Gastroesophageal sphincter (tissue), 4 donors: ENCODE measurements around the gene LRCH3. TPM values are rescaled to one million over a fixed set of nuclear protein-coding genes. Genes with fewer than 3 reads are reported as not detected.

Experiments used
- ATAC-seq: fragments of 150-250 bp; one replicate; pipeline ENCODE4 v1.9.1; 2016; ENCODE audit warnings: mild to moderate bottlenecking, moderate library complexity
- H3K27ac ChIP-seq, 4 donors: fragments of 200-600 bp; sonication (generic) in 3 of 4; 1 replicate in 3 of 4; 2 replicates in 1 of 4; pipeline ENCODE4 v1.5.1; 2016 to 2019
- H3K27me3 ChIP-seq: fragments of 200-600 bp; sonication (generic); one replicate; pipeline ENCODE4 v1.5.1; 2019
- H3K36me3 ChIP-seq, 2 donors: fragments of 200-600 bp; sonication (generic); one replicate each; pipeline ENCODE4 v1.5.1; 2019; ENCODE audit warnings: control low read depth in 1 of 2
- H3K4me1 ChIP-seq, 3 donors: fragments of 200-600 bp; sonication (generic); 1 replicate in 2 of 3; 2 replicates in 1 of 3; pipeline ENCODE4 v1.5.1; 2016 to 2019; ENCODE audit warnings: control low read depth in 2 of 3
- H3K4me3 ChIP-seq, 2 donors: fragments of 200-600 bp; sonication (generic); one replicate each; pipeline ENCODE4 v1.5.1; 2019; ENCODE audit warnings: mild to moderate bottlenecking in 1 of 2, moderate library complexity in 1 of 2
- H3K9me3 ChIP-seq, 3 donors: fragments of 200-600 bp; sonication (generic); one replicate each; pipeline ENCODE4 v1.5.1; 2017 to 2019; ENCODE audit warnings: control low read depth in 2 of 3
- EP300 ChIP-seq: sonication (generic); formaldehyde crosslinking; IDR thresholded peaks from one replicate; pipeline ENCODE4 v1.6.1; 2017; ENCODE audit warnings: antibody characterized with exemption, mild to moderate bottlenecking
- POLR2A ChIP-seq, 2 donors: fragments of 450-650 bp; IDR thresholded peaks; one replicate each; pipeline ENCODE4 v1.6.1; 2017; ENCODE audit warnings: antibody characterized with exemption in 2 of 2, mild to moderate bottlenecking in 2 of 2, moderate library complexity in 1 of 2
- POLR2AphosphoS5 ChIP-seq: sonication (generic); formaldehyde crosslinking; IDR thresholded peaks from one replicate; pipeline ENCODE4 v1.6.1; 2017; ENCODE audit warnings: antibody characterized with exemption
- WGBS, 2 donors: methylation state at CpG; one replicate each; pipeline ENCODE4 v1.1.5; 2018; ENCODE audit warnings: low coverage in 1 of 2; 5-methylcytosine and 5-hydroxymethylcytosine counted together
- total RNA-seq, 4 donors: library from RNA; depleted of rRNA; stranded (reverse); fragments of >200 nt; gene quantifications; one replicate each; pipeline ENCODE4 v1.1.0, GENCODE V29; 2016
- TF ChIP-seq, protein P1 (sequence below), 4 experiments: fragments of 200-600 bp in 2 of 4; fragments of 450-650 bp in 2 of 4; sonication (generic) in 1 of 4; IDR thresholded peaks; one replicate each; pipeline ENCODE4 v1.5.1; 2017 to 2019; ENCODE audit warnings: antibody characterized with exemption in 4 of 4, mild to moderate bottlenecking in 2 of 4, moderate library complexity in 2 of 4

The LRCH3 gene
- total RNA-seq, 4 donors from 2014 or later: 39.0 to 158 (median 69.6) TPM

DNA sequence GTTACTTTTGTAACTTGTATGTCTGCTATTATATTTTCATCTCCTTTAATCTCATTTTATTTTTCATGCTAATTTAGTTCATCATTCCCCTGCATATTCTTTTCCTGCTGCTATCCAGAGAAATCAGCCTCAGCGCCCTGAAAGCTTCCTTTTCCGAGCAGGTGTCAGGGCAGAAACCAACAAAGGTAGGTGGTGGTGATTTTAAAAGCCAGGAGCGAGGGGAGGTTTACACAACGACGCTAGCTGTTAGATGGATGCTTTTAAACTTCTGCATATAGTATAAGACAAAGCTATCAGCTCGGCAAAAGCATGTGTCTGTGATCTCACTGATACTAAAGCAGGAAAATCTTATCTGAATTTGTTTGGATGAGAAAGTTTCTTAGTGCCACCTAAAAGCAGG lies 75.0 kb downstream of the LRCH3 start:
- TF ChIP-seq POLR2AphosphoS5 (no peak), POLR2A (IDR thresholded peaks at IDR 0.05) (no peak), EP300 (no peak)
- TF ChIP-seq, protein P1, sequence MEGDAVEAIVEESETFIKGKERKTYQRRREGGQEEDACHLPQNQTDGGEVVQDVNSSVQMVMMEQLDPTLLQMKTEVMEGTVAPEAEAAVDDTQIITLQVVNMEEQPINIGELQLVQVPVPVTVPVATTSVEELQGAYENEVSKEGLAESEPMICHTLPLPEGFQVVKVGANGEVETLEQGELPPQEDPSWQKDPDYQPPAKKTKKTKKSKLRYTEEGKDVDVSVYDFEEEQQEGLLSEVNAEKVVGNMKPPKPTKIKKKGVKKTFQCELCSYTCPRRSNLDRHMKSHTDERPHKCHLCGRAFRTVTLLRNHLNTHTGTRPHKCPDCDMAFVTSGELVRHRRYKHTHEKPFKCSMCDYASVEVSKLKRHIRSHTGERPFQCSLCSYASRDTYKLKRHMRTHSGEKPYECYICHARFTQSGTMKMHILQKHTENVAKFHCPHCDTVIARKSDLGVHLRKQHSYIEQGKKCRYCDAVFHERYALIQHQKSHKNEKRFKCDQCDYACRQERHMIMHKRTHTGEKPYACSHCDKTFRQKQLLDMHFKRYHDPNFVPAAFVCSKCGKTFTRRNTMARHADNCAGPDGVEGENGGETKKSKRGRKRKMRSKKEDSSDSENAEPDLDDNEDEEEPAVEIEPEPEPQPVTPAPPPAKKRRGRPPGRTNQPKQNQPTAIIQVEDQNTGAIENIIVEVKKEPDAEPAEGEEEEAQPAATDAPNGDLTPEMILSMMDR (IDR thresholded peaks at IDR 0.05): no peak

DNA sequence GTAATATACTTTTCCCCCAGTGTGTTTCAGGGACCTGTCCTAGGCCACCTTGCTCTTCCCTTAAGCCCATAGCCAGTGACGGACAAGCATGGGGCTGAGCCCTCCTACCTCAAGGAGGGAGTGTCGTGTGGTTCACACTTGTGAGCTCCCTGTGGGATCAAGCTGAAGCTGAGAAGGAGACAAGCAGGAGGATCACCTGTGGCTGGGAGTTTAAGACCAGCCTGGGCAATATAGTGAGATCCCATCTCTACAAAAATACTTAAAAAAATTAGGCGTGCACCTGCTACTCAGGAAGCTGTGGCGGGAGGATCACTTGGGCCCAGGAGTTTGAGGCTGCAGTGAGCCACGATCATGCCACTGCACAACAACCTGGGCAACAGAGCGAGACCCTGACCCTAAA lies 82.3 kb downstream of the LRCH3 start:
- Histone ChIP-seq H3K27me3 (no peaks in the 10 kb centered on the region), H3K4me3 (no peak overlapping the region), H3K4me1 (no peaks in the 10 kb centered on the region), H3K27ac (no peak overlapping the region), H3K9me3 (no peaks in the 10 kb centered on the region), H3K36me3 (peaks cover 0 to 93% of the 10 kb centered on the region in 2 donors)
- TF ChIP-seq EP300: no peak
- TF ChIP-seq, protein P1 (IDR thresholded peaks at IDR 0.05): no peak
- no peak for TF ChIP-seq POLR2AphosphoS5
- ATAC-seq: no peak
- WGBS, 2 donors: 80 to 88% methylated on average over 1 to 2 of the region's 6 CpGs

More for the DNA sequence above, 75.0 kb downstream of the LRCH3 start:
- H3K4me1 ChIP-seq: no peaks in the 10 kb centered on the region
- no peaks in the 10 kb centered on the region for H3K27me3 ChIP-seq
- H3K4me3 ChIP-seq: no peak overlapping the region
- WGBS, 2 donors: 93 to 100% methylated on average over 3 to 6 of the region's 6 CpGs
- no peak overlapping the region for H3K27ac ChIP-seq
- no peak for ATAC-seq
- H3K36me3 ChIP-seq: peaks cover 5 to 94% of the 10 kb centered on the region in 2 donors
- H3K9me3 ChIP-seq: no peaks in the 10 kb centered on the region

DNA sequence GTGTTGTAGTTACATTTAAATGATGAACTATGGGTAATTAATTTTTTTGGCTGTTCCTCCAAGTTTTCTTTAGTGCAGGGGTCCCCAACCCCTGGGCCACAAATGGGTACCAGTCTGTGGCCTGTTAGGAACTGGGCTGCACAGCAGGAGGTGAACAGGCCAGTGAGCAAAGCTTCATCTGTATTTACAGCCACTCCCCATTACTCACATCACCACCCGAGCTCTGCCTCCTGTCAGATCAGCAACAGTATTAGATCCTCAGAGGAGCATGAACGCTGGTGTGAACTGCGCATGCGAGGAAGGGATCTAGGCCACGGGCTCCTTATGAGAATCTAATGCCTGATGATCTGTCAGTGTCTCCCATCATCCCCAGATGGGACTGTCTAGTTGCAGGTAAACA lies 83.0 kb downstream of the LRCH3 start:
- no peak overlapping the region for H3K4me3 ChIP-seq

DNA sequence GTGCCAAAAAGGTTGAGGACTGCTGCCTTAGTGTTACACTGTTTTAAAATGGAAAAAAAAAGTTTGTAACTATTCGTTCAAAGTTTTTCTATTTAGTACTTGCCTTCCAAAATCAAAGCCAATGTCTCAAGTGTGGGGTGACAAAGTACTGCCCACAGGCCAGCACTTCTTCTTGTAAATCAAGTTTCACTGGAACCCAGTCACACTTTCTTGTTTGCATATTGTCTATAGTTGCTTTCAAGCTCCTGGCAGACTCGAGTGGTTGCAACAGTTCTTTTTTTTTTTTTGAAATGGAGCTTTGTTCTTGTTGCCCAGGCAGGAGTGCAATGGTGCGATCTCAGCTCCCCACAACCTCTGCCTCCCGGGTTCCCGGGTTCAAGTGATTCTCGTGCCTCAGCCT lies 83.6 kb downstream of the LRCH3 start:
- peaks cover 0 to 93% of the 10 kb centered on the region in 2 donors for H3K36me3 ChIP-seq
- no peak overlapping the region for H3K4me3 ChIP-seq
- no peaks in the 10 kb centered on the region for H3K27me3 ChIP-seq
- ATAC-seq: no peak
- H3K9me3 ChIP-seq: no peaks in the 10 kb centered on the region
- H3K27ac ChIP-seq: no peak overlapping the region
- no peaks in the 10 kb centered on the region for H3K4me1 ChIP-seq
- TF ChIP-seq POLR2A (IDR thresholded peaks at IDR 0.05) (no peak), EP300 (no peak), POLR2AphosphoS5 (no peak)
- TF ChIP-seq, protein P1 (IDR thresholded peaks at IDR 0.05): no peak
- WGBS, 2 donors: 21 to 66% methylated on average over 2 to 6 of the region's 6 CpGs

More for the DNA sequence above, 83.0 kb downstream of the LRCH3 start:
- ATAC-seq: no peak
- Histone ChIP-seq H3K4me1 (no peaks in the 10 kb centered on the region), H3K36me3 (peaks cover 0 to 93% of the 10 kb centered on the region in 2 donors), H3K27me3 (no peaks in the 10 kb centered on the region), H3K27ac (no peak overlapping the region), H3K9me3 (no peaks in the 10 kb centered on the region)
- TF ChIP-seq POLR2A (IDR thresholded peaks at IDR 0.05) (no peak), POLR2AphosphoS5 (no peak), EP300 (no peak)
- TF ChIP-seq, protein P1 (IDR thresholded peaks at IDR 0.05): no peak
- WGBS, 2 donors: 88 to 96% methylated on average over 4 to 5 of the region's 5 CpGs

DNA sequence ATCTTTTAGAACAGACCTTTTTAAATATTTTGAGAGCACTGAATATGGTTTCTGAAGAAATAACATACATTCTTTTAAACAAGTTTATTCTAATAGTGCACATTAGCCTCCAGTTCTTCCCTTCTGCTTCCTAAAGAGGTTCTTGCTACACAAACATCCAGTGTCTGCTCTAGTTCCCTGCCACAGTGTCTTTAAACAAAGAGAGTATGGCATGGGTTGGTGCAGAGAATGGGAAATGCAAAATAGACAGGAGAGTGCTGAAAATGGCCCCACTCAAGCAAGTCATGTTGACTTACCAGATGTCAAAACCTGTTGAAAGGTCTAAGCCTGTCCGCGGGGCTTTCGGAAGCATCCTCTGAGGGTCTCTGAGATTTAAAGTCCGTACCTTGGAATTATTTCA lies 86.8 kb downstream of the LRCH3 start:
- ATAC-seq: no peak
- WGBS, 2 donors: 82 to 100% methylated on average over 3 of the region's 4 CpGs
- Histone ChIP-seq H3K27me3 (no peaks in the 10 kb centered on the region), H3K4me3 (no peak overlapping the region), H3K27ac (no peak overlapping the region), H3K36me3 (peaks cover 0 to 85% of the 10 kb centered on the region in 2 donors), H3K9me3 (no peaks in the 10 kb centered on the region), H3K4me1 (no peaks in the 10 kb centered on the region)
- TF ChIP-seq POLR2AphosphoS5: no peak
- TF ChIP-seq POLR2A (IDR thresholded peaks at IDR 0.05): no peak
- no peak for TF ChIP-seq EP300
- TF ChIP-seq, protein P1 (IDR thresholded peaks at IDR 0.05): no peak
